Measurements from ENCODE around the gene TNNT2.

The TNNT2 gene

GRCh38 chr1:201376107-201376463 lies 1.4 kb downstream of the TNNT2 start:
- no peak for DNase-seq

GRCh38 chr1:201375169-201375568 lies 2.3 kb downstream of the TNNT2 start:
- no peak for DNase-seq

- DNase-seq: no peak
Measured at GRCh38 chr1:201374364-201374763, 3.1 kb downstream of the TNNT2 start.

- no peak for DNase-seq
Measured at GRCh38 chr1:201371792-201372191, 5.7 kb downstream of the TNNT2 start.

- no peak for DNase-seq
Measured at GRCh38 chr1:201371276-201371675, 6.2 kb downstream of the TNNT2 start.

- DNase-seq: no peak
Measured at GRCh38 chr1:201370500-201370899, 7.0 kb downstream of the TNNT2 start.

- DNase-seq: no peak
Measured at GRCh38 chr1:201369209-201369608, 8.3 kb downstream of the TNNT2 start.

GRCh38 chr1:201366696-201367095 lies 10.8 kb downstream of the TNNT2 start:
- no peak for DNase-seq

GRCh38 chr1:201365251-201365650 lies 12.2 kb downstream of the TNNT2 start:
- DNase-seq: no peak

- DNase-seq: no peak
Measured at GRCh38 chr1:201364808-201365105, 12.7 kb downstream of the TNNT2 start.

GRCh38 chr1:201363467-201363866 lies 14.0 kb downstream of the TNNT2 start:
- DNase-seq: no peak

- DNase-seq: no peak
Measured at GRCh38 chr1:201362906-201363305, 14.6 kb downstream of the TNNT2 start.

GRCh38 chr1:201361652-201362504 lies 15.6 kb downstream of the TNNT2 start:
- no peak for DNase-seq

GRCh38 chr1:201360901-201361651 lies 16.4 kb downstream of the TNNT2 start:
- DNase-seq: no peak

GRCh38 chr1:201360486-201360885 lies 17.0 kb downstream of the TNNT2 start:
- no peak for DNase-seq

- DNase-seq: no peak
Measured at GRCh38 chr1:201359873-201360210, 17.6 kb downstream of the TNNT2 start.

GRCh38 chr1:201359031-201359872 lies 18.2 kb downstream of the TNNT2 start:
- no peak for DNase-seq

GRCh38 chr1:201358596-201358995 lies 18.9 kb downstream of the TNNT2 start:
- DNase-seq: no peak

- no peak for DNase-seq
Measured at GRCh38 chr1:201357636-201358348, 19.7 kb downstream of the TNNT2 start.

- no peak for DNase-seq
Measured at GRCh38 chr1:201357211-201357610, 20.3 kb downstream of the TNNT2 start.

GRCh38 chr1:201356701-201357100 lies 20.8 kb downstream of the TNNT2 start:
- no peak for DNase-seq

- DNase-seq: no peak
Measured at GRCh38 chr1:201356236-201356635, 21.2 kb downstream of the TNNT2 start.

- DNase-seq: no peak
Measured at GRCh38 chr1:201355471-201355870, 22.0 kb downstream of the TNNT2 start.

Data from DMS79 treated with DMSO at 0.1 percent for 48 hours (cell line).